ENCODE measurements around the gene FGF18.
"Not testable (repeated sequence)": the region's sequence is repeated elsewhere in the genome, so short reads cannot be mapped to it uniquely, and the experiment has no call there.

The FGF18 gene

DNA sequence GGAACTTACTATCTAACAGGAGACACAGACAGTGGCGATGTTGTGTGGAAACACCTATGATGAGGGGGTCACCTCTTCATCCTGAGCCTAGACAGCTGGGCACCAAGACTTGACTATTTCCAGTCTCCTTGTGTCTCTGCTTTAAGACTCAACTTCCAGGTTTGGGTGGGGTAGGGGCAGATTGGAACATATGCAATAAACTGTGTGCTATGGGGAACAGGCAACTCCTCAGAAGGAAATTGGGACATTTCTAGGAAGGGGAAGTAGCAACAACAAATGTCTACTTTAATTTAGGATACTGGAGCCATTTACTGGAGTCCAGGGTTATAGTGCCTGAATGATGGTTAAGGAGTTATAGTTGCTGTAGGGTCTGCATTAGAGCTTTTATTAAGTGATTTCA, 57.3 kb downstream of the FGF18 start:
- DNase-seq = no peak

GRCh38 chr5:171477101-171477500, 57.7 kb downstream of the FGF18 start:
- no peak for DNase-seq

GRCh38 chr5:171477666-171478065, 58.2 kb downstream of the FGF18 start:
- DNase-seq = no peak

DNA sequence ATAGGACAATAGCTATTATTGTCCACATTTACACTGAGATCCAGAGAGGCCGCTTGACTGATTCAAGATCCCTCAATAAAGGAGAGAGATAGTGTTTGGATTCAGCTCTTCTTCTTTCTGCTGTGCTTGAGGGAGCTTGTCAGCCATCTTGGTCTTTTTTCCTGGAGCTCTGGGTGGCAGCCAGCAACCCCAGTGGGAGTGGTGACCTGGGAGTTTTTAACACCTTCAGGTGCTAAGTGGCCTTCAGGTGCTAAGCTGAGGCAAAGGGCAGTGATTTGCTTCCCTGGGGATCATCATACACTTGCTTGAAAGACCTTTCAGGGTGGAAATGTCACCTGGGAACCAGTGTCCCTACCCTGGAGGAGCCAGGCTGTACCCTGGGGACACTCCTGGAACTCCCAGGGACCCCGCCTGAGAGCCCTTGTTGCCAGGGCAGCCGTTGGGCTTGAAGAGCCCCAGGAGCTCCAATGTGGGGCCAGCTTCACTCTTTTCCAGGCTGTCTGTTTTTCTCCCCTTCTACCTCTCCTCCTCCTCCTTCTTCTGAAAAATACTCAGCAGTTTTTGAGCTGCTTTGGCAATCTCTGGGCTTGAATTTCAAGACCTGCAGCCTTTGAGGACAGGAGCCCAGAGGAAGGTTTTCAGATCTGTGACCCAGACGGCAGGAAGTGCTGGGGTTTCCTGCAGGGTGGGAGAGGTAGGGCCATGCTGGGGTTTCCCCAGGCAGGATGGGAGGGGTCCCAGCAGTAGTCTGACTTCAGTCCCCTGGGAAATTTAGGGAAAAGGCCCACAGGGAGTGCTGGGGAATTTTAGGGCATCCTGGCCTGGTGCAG, 59.7 kb downstream of the FGF18 start:
- DNase-seq = no peak

- DNase-seq = no peak
Observed at GRCh38 chr5:171479776-171480125, 60.3 kb downstream of the FGF18 start.

DNA sequence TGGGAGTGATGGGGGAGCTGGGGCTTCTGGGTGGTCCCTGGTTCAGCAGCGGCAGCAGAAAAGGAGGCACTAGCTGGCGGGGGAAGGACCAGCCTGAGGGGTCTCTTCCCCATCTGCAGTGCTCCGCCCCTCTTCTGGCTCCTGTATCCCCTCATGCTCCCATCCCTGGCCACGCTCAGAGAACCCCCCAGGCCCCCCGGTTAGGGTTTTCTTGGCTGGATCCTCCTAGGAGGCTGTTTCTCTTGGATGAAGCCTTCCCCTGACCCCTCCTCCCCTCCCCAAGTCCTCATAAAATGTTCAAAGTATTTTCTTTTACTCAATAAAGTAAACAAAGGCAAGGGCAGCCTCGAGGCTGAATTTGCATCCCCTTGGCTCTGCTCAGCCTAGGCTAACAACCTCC, 60.8 kb downstream of the FGF18 start:
- DNase-seq = no peak

GRCh38 chr5:171481571-171482433, 62.4 kb downstream of the FGF18 start:
- DNase-seq = no peak

DNA sequence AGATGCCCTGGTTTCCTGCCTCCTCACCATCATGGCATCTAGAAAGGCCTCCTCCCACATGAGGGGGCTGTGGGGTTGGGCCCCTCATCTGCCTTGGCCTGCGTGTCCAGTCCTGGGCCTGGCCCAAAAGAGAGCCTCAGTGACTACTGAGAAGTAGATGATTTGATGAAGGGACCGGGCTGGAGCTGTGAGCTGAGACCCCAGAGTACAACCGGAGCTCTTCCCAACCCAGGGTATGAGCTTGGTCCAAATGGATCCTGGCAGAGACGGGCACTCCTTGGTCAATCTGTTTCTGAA, 62.9 kb downstream of the FGF18 start:
- DNase-seq = no peak

- no peak for DNase-seq
Observed at GRCh38 chr5:171483551-171484135, 64.2 kb downstream of the FGF18 start.

- DNase-seq = peak; percentile 23
Observed at GRCh38 chr5:171484460-171484899, 65.0 kb downstream of the FGF18 start.

- no peak for DNase-seq
Observed at GRCh38 chr5:171485668-171486067, 66.2 kb downstream of the FGF18 start.

DNA sequence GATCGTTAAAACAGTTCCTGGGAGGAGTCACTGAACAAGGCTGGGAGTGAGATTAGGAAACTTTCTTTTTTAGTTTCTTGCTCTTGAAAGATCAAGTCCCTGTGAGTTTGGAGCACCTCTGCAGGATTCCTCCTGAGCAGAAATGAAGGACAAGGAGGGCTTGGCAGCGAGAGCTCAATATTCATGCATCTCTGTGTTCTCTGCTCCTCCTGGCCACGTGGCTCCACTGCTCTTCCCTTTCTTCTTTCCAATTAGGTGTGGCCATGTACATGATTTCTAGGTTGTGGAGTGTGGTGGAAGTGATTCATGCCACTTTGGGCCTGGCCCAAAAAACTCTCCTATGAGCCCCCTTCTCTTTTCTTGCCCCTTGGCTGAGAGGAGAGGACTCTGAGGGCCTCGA, 67.2 kb downstream of the FGF18 start:
- no peak for DNase-seq

DNA sequence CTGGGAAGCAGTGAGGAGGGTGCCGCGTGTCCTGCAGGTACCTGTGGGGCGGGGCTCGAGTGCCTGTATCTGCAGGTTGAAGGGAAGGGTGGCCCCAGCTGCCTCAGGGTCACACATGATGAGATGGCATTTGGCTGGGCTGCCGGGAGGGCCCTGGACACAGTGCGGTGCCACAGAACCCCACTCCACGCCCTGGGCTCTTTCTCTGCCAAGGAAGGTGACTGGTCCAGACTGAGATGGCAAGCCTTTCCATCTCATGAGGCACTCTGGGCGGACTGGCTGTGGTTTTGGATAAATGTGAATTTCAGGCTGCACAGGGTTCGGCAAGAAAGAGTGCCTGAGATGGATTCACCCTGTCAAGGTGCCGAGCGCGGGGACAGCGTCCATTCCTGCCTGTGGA, 69.4 kb downstream of the FGF18 start:
- DNase-seq = no peak

DNA sequence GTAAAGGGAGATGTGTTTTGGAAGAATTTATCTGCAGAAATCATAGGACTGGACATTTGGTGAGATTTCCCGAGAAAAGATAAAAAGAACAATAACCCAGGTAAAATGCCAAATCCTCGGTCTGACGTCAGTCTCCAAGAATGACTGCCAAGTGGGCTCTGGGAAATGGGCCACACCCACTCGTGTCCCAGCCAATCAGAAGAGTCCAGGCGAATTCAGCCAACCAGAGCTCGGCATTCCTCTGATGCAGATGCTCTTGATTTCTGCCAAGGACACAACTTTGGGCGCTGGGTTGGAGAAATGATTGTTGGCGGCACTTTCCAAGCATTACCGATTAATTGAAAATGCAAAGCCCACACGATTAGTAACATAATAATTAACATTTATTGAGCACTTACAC, 73.3 kb downstream of the FGF18 start:
- DNase-seq = no peak

- no peak for DNase-seq
Observed at GRCh38 chr5:171493646-171494393, 74.4 kb downstream of the FGF18 start.

DNA sequence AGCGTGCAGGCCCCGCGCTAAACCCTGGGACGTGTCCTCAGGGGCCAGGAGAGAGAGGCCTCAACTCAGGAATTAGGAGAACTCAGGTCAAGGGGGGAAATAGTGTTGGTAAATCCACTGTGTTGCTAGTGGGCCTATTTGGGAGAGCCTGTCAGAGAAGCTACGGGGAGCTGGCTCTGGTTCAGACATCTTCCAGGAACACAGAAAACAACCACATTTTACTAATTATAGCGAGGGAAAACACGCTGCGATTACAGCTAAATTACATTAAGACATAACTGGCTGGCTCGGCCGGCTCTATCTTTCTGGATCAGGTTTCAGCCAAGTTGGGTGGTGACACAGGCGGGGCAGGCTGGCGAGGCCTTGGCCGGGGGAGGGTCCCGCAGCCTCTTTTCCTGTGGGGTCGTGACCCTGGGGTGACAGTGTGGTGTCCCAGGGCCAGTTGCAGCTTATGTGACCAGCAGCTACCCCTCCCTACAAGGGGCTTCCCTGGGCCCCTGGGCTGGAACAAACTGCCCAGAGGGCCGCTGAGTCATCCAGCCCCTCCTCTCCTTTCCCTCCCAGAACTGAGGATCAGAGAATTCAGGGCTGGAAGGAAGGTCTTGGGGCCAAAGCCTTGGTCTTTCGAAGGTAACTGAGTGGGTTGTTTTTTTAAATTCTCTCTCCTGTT, 75.1 kb downstream of the FGF18 start:
- DNase-seq = peak; percentile 42

- DNase-seq = no peak
Observed at GRCh38 chr5:171495122-171495700, 75.8 kb downstream of the FGF18 start.

GRCh38 chr5:171496456-171496855, 77.0 kb downstream of the FGF18 start:
- DNase-seq = no peak

DNA sequence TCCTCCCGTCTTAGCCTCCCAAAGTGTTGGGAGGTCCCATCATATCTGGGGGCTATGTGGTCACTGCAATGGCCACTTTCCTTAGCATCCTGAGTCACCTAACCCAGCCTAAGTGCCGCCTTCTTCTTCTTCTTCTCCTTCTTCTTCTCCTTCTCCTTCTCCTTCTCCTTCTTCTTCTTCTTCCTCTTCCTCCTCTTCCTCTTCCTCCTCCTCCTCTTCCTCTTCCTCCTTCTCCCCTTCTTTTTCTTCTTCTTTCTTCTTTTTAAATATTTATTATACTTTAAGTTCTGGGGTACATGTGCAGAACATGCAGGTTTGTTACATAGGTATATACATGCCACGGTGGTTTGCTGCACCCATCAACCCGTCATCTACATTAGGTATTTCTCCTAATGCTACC, 78.0 kb downstream of the FGF18 start:
- not testable (repeated sequence) for DNase-seq

GRCh38 chr5:171498166-171498565, 78.7 kb downstream of the FGF18 start:
- no peak for DNase-seq

- DNase-seq = no peak
Observed at GRCh38 chr5:171499611-171500010, 80.2 kb downstream of the FGF18 start.

DNA sequence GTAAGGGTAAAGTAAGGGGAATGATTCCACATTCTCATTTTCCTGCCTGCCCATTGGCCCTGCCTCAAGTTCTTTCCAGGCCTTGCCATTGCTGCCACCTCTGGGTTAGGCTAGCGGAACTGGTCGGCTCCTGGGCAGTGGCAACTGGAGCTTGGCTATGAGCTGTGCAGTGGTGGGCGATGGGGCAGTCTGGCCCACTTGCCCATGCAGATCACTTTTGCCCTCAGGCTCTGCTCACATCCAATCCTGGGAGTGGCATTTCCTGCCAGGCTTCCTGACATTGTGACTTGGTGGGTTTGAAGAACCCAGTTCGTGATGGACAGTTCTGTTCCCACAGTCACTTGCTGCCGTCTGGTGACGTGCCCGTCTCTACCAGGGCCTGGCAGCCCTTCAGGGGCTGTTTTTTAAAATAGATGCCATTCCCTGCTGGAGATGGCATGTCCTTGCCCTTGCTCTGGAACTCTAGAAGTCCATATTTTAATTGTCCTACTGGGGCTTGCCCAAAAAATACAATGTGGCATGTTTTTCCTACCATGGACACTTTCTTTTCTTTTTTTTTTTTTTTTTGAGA, 86.1 kb downstream of the FGF18 start:
- DNase-seq = no peak
